Left kidney (tissue), 2 donors: ENCODE results near the gene TOMM22. TPM values are rescaled to one million over a fixed set of nuclear protein-coding genes. Genes with fewer than 3 reads are reported as not detected.

Experiments
- DNase-seq: peaks from one replicate; pipeline ENCODE4 v3.0.0-alpha.2; 2013
- polyA plus RNA-seq: library from polyadenylated mRNA; unstranded; fragments of 120-200 nt; gene quantifications from one replicate; pipeline ENCODE4 v1.2.1, GENCODE V29; 2013; ENCODE audit not compliant: insufficient read length

The TOMM22 gene
- polyA plus RNA-seq, 1 donor: 101 TPM

DNA sequence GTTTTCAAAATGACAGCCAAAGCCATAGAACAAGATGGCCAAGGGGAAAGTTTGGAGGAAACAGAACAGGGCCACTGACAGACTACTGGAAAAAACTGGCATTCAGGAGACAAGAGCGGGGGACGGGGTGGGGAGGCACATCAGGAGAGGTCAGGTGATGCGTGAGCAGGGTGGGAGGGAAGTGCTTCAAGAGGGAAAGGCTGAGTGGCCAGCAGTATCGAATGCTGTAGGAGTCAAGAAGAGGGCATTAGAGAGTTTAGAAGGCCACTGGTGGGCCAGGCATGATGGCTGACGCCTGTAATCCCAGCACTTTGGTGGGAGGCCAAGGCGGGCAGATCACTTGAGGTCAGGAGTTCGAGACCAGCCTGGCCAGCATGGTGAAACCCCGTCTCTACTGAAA lies 32.2 kb downstream of the TOMM22 start:
- no peak for DNase-seq

DNA sequence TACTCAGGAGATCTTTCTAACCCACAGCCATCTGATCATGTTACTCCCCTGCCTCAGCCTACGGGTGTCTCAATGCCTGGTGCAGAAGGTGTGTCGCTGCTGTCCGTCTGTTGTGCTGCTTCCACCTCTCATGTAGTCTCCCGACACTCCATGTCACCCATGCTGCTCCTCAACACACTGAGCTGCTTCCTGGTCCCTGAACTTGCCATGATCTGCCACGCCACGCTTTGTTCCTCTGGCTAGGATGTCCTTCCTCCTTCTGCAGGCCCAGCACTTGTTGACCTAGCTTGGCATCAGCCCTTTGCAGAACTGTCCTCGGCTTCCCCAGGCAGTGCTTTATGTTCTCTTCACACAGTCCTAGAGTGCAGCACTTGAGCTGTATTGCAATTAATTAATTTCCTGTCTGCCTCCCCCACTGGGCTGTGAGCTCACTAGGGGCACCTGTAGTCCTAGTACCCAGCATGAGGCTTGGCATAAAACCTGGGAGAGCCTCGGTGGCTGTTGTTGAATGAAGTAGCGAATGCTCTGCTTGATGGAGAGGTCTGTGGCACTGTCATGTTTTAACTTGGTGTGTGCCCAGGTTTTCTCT lies 33.5 kb downstream of the TOMM22 start:
- DNase-seq: no peak

DNA sequence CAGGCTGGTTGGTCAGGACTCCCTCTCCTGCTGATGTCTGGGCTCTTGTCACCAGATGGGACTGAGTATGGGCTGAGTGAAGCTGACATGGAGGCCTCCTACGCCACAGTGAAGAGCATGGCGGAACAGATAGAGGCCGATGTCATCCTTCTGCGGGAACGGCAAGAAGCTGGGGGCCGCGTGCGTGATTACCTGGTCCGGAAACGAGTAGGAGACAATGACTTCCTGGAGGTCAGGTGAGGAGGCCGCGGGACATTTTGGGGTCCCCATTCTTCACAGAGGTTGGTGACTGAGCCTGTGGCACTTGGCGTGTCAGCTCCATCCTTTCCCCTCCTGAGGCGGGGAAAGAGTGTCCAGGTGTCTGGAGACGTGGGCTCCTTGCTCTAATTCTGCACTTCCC lies 34.1 kb downstream of the TOMM22 start:
- DNase-seq: no peak

DNA sequence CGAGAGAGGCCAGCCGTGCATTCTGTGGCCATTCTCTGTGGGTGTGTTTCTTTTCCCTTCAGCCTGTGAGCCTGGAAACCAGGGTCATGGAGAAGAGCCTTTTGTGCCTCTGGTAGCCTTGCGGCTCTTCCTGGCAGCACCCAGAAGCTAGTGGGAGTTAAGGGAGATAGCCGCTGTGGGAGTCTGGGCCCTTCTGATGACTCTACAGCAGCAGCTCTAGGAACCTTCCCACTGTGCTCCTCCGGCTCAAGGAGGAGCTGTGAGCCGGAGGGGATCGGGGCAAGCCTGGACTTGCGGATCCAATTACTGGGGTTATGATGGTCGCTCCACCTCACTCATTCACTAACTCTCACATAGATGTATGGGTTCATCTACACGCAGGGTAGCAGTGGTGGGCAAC lies 34.5 kb downstream of the TOMM22 start:
- DNase-seq: no peak

DNA sequence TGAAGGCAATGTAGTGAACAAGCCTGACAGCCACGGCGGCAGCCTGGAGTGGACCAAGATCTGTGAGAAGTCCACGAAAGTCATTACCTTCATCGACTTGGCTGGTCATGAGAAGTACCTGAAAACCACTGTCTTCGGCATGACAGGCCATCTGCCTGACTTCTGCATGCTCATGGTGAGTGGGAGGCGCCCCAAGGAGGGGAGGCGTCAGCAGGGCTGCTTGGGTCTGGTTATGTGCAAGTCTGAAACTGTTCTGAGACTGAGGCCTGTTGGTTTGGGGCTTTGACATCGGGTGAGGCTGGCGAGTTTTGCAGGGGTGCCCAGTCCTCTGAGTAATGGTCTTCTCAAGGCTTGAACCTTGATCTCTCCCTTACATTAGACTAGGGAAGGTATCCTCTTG lies 35.1 kb downstream of the TOMM22 start:
- DNase-seq: no peak

DNA sequence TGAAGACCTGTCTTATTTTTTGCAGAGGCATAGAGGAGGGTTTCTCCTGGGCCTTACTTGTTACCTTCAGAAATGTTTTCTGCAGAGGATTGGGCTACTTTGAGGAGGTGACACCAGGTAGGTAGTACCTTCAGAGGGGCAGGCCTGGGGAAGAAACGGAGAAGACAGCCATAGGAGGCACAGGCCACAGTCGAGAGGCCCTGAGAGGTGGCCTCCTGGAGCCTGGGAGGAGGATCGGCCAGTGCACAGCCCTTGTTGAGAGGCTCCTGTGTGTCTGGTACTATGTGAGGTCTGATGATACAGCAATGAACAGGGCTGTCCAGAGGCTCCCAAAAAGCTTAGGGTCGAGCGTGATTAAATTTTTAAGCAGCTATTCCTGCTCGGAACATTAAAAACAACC lies 35.5 kb downstream of the TOMM22 start:
- no peak for DNase-seq

DNA sequence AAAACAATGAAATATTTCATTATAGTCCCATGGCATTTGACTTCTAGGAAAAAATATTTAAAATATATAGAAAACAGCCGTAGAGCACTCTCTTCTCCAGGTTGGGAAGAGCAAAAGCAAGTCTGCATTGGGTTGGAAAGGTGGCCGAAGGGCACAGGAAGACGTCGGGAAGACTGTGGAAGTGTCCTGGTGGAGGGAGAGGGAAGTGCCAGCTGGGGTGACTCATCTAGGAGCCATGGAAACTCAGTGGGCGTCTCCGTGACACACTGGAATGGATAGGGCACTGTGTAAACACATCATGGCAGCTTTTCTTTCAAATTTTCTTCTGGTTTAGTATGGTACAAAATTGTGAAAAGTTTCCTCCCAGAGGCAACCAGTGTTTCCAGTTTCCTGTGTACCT lies 36.7 kb downstream of the TOMM22 start:
- DNase-seq: no peak

DNA sequence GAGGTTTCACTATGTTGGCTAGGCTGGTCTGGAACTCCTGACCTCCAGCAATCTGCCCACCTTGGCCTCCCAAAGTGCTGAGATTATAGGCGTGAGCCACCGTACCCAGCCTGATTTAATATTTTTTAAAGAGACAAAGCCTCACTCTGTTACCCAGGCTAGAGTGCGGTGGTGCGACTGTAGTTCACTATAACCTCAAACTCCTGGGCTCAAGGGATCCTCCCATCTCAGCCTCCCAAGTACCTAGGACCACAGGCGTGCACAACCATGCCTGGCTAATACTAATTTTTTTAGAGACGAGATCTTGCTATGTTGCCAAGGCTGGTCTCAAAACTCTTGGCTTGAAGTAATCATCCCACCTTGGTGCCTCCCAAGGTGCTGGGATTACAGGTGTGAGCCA lies 37.4 kb downstream of the TOMM22 start:
- no peak for DNase-seq

DNA sequence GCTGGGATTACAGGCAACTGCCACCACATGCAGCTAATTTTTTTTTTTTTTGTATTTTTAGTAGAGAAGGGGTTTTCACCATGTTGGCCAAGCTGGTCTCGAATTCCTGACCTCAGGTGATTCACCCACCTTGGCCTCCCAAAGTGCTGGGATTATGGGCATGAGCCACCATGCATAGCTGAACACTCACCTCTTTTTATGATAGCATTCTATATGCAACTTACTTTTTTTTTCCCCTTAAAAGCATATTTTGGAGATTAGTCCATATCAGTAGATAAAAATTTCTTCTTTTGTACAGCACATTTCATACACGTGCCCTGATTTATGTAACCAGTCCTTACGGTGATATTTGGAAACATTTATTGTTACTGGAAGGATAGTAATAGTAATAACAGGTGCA lies 38.6 kb downstream of the TOMM22 start:
- no peak for DNase-seq

DNA sequence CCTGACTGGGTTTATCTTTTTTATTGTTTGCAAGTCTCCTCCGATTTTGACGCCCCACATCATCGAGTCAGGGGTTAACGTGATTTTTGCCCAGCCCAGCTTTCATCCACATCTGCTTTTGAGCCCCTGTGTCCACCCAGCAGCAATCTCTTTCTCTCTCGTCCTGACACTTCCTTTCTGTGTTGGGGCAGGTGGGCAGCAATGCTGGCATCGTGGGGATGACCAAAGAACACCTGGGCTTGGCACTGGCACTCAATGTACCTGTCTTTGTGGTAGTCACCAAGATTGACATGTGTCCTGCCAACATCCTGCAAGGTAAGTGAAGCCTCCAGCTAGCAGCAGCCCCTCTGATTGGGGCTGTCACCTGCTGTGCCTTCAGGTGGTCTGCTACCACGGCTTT lies 39.8 kb downstream of the TOMM22 start:
- no peak for DNase-seq

DNA sequence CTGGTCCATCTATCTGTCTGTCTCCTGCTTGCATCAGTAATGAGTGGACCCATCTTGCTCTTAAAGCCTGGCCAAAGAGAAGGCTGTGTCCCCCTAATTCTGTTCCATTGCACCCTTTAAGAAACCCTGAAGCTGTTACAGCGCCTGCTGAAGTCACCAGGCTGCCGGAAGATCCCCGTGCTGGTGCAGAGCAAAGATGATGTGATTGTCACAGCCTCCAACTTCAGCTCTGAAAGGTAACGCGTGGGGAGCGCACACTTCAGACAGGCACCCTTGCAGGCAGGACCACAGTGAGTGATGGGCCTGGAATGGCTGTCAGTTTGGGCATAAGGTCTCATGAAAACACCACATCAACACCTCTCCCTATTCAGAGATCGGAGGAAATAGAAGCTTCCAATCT lies 42.4 kb downstream of the TOMM22 start:
- DNase-seq: no peak

DNA sequence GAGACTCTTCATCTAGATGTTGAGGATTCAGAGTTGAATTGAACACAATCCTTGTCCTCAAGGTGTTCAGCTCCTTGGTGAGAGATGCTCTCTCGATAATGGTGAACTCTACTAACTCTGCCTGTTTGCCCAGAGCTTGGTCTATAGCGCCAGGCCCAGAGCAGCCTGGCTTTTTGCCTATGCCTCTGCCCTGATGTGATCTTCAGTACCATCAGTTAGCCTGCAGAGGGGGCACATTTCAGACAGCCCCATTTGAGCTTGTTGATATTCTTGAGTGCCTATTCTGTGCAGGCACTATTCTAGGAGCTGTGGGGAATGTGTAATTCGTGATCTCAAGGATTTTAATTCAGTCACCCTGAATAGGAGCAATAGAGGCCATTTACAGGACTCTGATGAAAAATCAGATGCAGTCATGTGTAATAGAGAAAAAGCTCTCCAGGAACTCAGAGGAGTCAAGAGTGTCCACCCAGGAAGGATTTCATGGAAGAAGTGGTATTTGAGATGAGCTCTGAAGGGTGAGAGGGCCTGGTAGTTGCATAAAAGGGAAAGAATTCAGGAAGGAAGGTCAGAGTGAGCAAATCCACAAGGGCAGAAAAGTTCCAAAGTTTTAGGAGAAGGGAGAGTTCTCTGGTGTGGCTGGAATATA lies 43.3 kb downstream of the TOMM22 start:
- no peak for DNase-seq

DNA sequence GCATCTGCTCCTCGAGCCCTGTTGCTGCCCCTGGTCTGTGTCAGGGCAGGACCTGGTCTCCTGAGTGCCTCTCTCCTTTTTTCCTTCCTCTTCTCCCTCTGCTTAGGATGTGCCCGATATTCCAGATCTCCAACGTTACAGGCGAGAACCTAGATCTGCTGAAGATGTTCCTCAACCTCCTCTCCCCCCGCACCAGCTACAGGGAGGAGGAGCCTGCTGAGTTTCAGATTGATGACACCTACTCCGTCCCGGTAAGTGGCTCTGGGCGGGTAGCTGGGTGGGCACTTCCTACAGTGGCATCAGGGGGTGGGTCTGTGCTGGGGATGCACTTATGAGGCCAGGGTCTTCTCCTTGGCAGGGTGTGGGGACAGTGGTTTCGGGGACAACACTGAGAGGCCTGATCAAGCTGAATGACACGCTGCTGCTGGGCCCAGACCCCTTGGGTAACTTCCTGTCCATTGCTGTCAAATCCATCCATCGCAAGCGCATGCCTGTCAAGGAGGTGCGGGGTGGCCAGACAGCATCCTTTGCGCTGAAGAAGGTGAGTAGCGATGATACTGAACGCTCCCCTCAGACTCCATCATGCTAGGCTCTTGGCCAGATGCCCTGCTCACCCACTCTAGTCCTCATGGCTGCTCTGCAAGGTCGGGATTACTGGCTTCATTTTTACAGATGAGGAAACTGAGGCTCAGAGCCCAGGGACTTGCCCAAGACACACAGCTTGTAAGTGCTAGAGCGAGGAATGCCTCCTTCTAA lies 44.3 kb downstream of the TOMM22 start:
- DNase-seq: no peak

DNA sequence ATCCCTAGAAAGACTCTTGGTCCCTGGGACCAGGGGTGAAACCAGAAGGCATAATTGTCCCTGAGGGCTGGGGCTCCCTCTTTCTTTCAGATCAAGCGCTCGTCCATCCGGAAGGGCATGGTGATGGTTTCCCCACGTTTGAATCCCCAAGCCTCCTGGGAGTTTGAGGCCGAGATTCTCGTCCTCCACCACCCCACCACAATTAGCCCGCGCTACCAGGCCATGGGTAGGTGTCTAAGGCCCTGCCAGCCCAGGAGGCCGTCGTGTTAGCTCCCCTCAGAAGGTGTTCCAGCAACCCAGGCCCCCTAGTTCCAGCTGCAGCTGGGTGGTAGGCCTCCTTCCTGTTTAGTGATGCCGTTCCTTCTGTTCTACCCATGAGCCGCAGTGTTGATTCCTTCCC lies 45.4 kb downstream of the TOMM22 start:
- no peak for DNase-seq

DNA sequence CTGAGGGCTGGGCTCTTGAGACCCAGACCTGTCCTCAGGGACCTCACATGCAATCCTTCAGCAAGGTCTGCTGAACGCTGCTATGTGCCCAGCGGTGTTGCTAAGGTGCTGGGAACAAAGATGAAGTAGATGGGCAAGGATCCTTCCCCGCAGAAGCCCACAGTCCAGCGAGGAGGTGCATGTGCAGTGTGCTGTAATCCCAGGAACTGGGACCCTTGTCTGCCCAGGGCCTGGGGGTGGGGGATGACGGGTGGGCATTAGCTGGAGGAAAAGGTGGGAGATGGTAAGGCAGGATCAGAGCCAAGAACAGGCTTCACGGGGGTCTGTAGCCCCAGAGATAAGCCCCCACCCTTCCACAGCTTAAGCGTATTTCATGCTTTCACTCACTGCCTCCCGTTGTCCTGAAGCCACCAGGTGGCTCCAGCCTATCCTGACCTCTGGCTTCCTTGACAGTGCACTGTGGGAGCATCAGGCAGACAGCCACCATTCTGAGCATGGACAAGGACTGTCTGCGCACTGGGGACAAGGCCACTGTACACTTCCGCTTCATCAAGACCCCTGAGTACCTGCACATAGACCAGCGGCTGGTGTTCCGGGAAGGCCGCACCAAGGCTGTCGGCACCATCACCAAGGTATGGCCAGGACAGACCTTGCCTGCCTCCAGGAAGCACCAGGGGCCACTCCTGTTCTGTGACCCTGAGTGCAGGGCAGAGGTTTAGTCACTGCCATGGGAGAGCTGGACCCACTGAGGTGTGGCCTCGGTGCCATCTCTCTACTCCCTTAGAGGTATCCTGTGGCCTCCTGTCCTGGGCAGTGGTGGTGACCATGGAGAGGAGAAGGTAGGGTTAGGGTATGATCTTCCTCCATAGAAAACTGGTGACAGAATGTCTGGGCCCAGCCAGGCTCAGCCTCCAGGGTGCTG lies 46.0 kb downstream of the TOMM22 start:
- no peak for DNase-seq

DNA sequence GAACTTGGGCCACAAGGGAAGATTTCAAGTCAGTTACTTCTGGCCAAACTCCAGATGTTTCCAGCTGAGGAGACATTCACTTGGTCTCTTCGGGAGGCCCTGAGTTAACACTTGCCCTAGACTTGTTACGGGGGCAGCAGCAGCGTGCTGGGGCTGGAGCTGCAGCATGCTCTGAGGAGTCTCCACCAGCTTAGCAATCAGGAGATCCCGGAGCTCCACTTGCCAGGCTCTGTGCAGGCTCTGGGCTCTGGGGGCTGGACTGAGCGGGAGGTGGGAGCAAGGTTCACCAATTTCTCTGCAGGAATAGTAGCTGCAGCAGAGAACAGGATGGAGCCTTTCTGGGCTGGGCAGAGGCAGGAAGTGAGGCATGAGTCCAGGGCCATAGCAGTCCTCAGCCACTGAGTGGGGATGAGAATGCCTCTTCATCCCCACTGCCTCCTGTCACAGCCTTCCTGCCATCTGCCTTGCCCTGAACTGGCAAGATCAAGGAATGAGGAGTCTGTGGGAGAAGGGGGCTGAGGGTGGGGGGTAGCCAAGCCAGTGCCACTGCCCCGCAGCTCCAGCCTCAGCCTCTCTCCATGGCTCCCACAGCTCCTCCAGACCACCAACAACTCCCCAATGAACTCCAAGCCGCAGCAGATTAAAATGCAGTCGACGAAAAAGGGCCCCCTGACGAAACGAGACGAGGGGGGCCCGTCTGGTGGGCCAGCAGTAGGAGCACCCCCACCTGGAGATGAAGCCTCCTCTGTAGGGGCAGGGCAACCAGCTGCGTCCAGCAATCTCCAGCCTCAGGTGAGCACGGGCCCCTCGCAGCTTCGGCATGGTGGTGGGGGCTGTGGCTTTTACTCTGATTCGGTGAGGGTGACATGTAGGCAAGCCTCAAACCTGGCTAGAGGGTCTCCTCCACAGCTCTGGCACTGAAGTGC lies 47.4 kb downstream of the TOMM22 start:
- no peak for DNase-seq

DNA sequence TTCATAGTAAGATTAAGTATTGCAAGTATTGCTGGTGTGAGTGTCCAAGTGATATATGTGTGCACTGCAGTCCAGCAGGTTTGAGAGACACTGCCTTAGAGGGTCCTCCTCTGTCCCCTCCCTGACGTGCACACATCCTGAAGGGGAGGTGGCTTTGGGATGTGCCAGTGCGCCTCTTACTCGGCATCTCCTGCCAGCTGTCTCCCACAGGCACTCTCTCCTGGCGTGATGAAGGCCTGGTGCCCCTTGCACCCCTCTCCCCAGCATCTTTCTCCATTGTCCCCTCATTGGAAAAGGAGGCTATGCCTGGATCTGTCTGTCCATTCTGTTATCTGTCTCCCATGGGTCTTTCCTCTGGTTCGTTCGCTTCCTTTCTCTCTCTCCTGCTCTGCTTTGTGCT lies 48.2 kb downstream of the TOMM22 start:
- DNase-seq: no peak

DNA sequence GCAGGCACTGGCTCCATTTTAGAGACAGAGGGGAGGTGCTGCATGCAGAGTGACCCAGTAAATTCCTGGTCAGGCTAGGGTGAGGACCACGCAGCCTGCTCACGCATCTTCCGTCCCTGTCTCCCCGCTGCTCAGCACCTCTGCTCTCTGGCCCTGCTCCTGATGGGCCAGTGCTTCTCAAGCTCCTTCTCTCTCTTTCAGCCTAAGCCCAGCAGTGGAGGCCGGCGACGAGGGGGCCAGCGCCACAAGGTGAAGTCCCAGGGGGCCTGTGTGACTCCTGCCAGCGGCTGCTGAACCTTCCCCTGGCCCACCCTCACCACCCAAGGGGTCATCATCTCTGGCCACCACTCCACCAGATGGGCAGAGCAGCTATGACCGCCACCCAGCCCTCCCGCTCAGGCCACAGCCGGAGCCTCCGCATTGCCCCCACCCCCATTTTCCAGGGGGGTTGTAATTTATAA lies 48.7 kb downstream of the TOMM22 start:
- no peak for DNase-seq

DNA sequence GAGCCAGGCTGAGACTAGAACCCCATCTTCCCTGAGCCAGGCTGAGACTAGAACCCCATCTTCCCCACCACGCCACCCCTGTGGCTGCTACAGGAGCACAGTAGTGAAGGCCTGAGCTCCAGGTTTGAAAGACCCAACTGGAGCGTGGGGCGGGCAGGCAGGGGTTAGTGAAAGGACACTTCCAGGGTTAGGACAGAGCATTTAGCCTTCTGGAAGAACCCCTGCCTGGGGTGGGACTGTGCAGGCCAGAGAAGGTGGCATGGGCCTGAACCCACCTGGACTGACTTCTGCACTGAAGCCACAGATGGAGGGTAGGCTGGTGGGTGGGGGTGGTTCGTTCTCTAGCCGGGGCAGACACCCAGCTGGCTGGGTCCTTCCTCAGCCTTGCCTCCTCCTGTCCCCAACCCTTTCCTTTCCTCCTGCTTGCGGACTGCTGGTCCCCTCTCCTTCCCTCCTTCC lies 50.0 kb downstream of the TOMM22 start:
- DNase-seq: no peak

DNA sequence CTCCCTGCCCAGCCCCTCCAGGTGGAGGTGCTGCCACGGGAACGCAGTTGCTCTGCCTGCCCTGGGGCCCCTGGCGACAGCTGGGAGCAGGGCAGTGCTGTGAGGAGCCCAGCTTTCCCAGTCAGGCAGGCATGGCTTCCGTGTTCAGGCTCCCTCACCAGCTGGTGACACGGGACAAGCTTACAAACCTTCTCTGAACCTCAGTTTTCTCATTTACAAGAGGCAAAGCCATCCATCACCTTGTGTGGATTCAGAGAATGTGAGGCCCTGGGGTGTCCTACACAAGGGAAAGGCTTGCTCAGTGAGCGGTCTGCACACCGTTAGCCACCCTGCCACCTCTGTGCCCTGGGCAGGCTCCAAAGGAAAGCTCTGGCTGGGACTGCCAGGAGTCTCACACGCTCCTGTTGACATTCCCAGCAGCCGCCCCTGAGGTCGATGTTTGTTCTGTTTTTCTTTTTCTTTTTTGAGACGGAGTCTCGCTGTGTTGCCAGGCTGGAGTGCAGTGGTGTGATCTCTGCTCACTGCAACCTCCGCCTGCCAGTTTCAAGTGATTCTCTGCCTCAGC lies 50.6 kb downstream of the TOMM22 start:
- no peak for DNase-seq

DNA sequence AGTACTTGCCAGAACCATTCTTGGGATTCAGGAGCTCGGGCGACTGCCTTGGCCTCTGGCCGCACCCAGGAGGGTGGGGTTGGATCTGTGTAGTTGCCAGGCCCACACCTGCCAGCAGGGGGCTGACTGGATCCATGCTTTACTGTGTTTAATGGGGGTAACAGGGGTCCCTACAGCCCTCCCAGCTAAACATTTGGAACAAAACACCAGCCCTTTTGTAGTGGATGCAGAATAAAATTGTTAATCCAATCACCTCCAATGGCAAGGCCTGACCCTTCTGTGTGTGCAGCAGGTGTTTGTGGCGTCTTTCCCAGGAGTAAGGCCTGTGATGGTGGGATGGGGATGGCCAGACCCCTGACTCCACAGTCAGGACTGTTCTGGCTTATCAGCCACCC lies 51.6 kb downstream of the TOMM22 start:
- no peak for DNase-seq
